Endothelial cell of umbilical vein (primary cell): ENCODE measurements around the gene ENG. TPM values are rescaled to one million over a fixed set of nuclear protein-coding genes. Genes with fewer than 3 reads are reported as not detected.

ENCODE experiments used
- BruUV-seq: library from RNA; stranded (reverse); fragments of 400-500 nt; replicated peaks from 2 replicates; lab custom pipeline; 2021; lab: Mats Ljungman, UMichigan
- CTCF ChIA-PET: fragments of 300-600, 350-600 bp; sonication (Branson Sonifier 250); formaldehyde crosslinking; loops from one replicate; lab custom pipeline; 2021; ENCODE audit warnings: antibody characterized with exemption, inconsistent platforms; lab: Charles Lee
- POLR2A ChIA-PET: fragments of 300-600, 350-600 bp; sonication (Branson Sonifier 250); formaldehyde crosslinking; loops from one replicate; lab custom pipeline; 2021; ENCODE audit warnings: antibody characterized with exemption, inconsistent platforms; lab: Charles Lee
- DNase-seq: peaks from one replicate; pipeline ENCODE4 v3.0.0-alpha.2; 2011; ENCODE audit warnings: low read depth, low spot score
- FAIRE-seq: peaks from 2 replicates; lab custom pipeline; 2011; peaks lifted over from hg19 to GRCh38; lab: Jason Lieb, UNC
- H2AFZ ChIP-seq: 2 replicates; pipeline ENCODE4 v1.6.0; 2012; ENCODE audit warnings: low read depth, low read length, control low read depth, inconsistent platforms
- H3K27ac ChIP-seq: 2 replicates; pipeline ENCODE4 v1.5.1; 2011; ENCODE audit warnings: low read depth, mild to moderate bottlenecking, control low read depth, low read length, moderate library complexity; ENCODE audit not compliant: insufficient read depth
- H3K27me3 ChIP-seq, 2 experiments: 2 replicates each; pipeline versions ENCODE4 v1.6.0 to v1.6.1; 2011; ENCODE audit warnings: low read length in 2 of 2, mixed read lengths in 1 of 2; ENCODE audit not compliant: control insufficient read depth in 2 of 2, insufficient read depth in 2 of 2
- H3K36me3 ChIP-seq, 2 experiments: 2 replicates in 1 of 2; 3 replicates in 1 of 2; pipeline ENCODE4 v1.5.1; 2011; ENCODE audit warnings: low read length in 2 of 2, mild to moderate bottlenecking in 1 of 2, moderate library complexity in 1 of 2; ENCODE audit not compliant: control insufficient read depth in 2 of 2, insufficient read depth in 2 of 2; ENCODE audit errors: extremely low read depth in 1 of 2
- H3K4me1 ChIP-seq: 3 replicates; pipeline ENCODE4 v1.5.1; 2011; ENCODE audit warnings: mild to moderate bottlenecking, low read length; ENCODE audit not compliant: control insufficient read depth, insufficient read depth; ENCODE audit errors: extremely low read depth
- H3K4me2 ChIP-seq: 2 replicates; pipeline ENCODE4 v1.6.1; 2011; ENCODE audit warnings: low read length, control low read depth, mixed read lengths; ENCODE audit not compliant: insufficient read depth
- H3K4me3 ChIP-seq, 3 experiments: fragments of 200-600 bp in 1 of 3; sonication (generic), shearing (Covaris generic) in 1 of 3; replicated peaks in 1 of 3; 2 replicates each; pipeline ENCODE4 v1.5.1; 2011 to 2016; ENCODE audit warnings: control low read depth in 3 of 3, low read length in 3 of 3, mild to moderate bottlenecking in 2 of 3, inconsistent platforms in 1 of 3, low read depth in 1 of 3, moderate library complexity in 1 of 3; ENCODE audit not compliant: insufficient read depth in 1 of 3
- H3K79me2 ChIP-seq: 2 replicates; pipeline ENCODE4 v1.6.0; 2012; ENCODE audit warnings: low read length, inconsistent platforms; ENCODE audit not compliant: control insufficient read depth, insufficient read depth
- H3K9ac ChIP-seq: replicated peaks from 2 replicates; pipeline ENCODE3; 2011; ENCODE audit warnings: low read length, control low read depth; ENCODE audit not compliant: insufficient read depth; ENCODE audit errors: extremely low read depth
- H3K9me1 ChIP-seq: replicated peaks from 3 replicates; pipeline ENCODE4 v1.6.0; 2011; ENCODE audit warnings: mild to moderate bottlenecking, low read length; ENCODE audit not compliant: control insufficient read depth, insufficient read depth; ENCODE audit errors: extremely low read depth
- H3K9me3 ChIP-seq: replicated peaks from 2 replicates; pipeline ENCODE4 v1.5.1; 2012; ENCODE audit warnings: low read length, inconsistent platforms; ENCODE audit not compliant: control insufficient read depth, insufficient read depth
- H4K20me1 ChIP-seq: replicated peaks from 2 replicates; pipeline ENCODE3; 2011; ENCODE audit warnings: mild to moderate bottlenecking, low read length; ENCODE audit not compliant: control insufficient read depth, insufficient read depth; ENCODE audit errors: extremely low read depth
- CTCF ChIP-seq, 2 donors: IDR thresholded peaks; 1 replicate in 1 of 2; 2 replicates in 1 of 2; pipeline ENCODE4 v1.5.1; 2011; ENCODE audit warnings: low read length in 2 of 2, mild to moderate bottlenecking in 2 of 2, moderate library complexity in 2 of 2, control low read depth in 1 of 2, inconsistent platforms in 1 of 2, low read depth in 1 of 2; ENCODE audit not compliant: insufficient read depth in 1 of 2; ENCODE audit errors: extremely low read depth in 1 of 2
- EZH2 ChIP-seq: IDR thresholded peaks from 2 replicates; pipeline ENCODE4 v1.6.1; 2012; ENCODE audit warnings: borderline replicate concordance, low read depth, mild to moderate bottlenecking, moderate library complexity, low read length, inconsistent platforms; ENCODE audit not compliant: severe bottlenecking
- FOS ChIP-seq: IDR thresholded peaks from 2 replicates; pipeline ENCODE4 v1.6.1; 2011; ENCODE audit warnings: mild to moderate bottlenecking, low read length, moderate library complexity, borderline replicate concordance; ENCODE audit not compliant: insufficient read depth
- GATA2 ChIP-seq: IDR thresholded peaks from 2 replicates; pipeline ENCODE4 v1.7.0; 2011; ENCODE audit warnings: low read depth, mild to moderate bottlenecking, moderate library complexity, mixed read lengths, low read length; ENCODE audit not compliant: insufficient read length, insufficient read depth
- JUN ChIP-seq: IDR thresholded peaks from 2 replicates; pipeline ENCODE4 v1.6.1; 2011; ENCODE audit warnings: borderline replicate concordance, low read depth; ENCODE audit not compliant: insufficient read length, insufficient read depth
- MAX ChIP-seq: IDR thresholded peaks from 2 replicates; pipeline ENCODE4 v1.6.1; 2011; ENCODE audit not compliant: insufficient read depth, insufficient read length
- MYC ChIP-seq: IDR thresholded peaks from one replicate; pipeline ENCODE4 v1.6.1; 2011; ENCODE audit warnings: mild to moderate bottlenecking, low read depth, low read length
- POLR2A ChIP-seq: IDR thresholded peaks from 2 replicates; pipeline ENCODE4 v1.6.1; 2012; ENCODE audit warnings: low read depth, mild to moderate bottlenecking, control low read depth, low read length
- POLR2AphosphoS5 ChIP-seq: IDR thresholded peaks from 2 replicates; pipeline ENCODE4 v1.6.1; 2012; ENCODE audit warnings: low read depth, mild to moderate bottlenecking, control low read depth, low read length, moderate library complexity; ENCODE audit not compliant: insufficient read depth
- dilution Hi-C: fragments of 300-500 bp; cut with MboI; formaldehyde crosslinking; loops from one replicate; pipeline ENCODE4 v1.15.0; 2019; ENCODE audit warnings: low sequenced_read_pairs; ENCODE audit not compliant: extremely low pct_ligation_motif_present
- intact Hi-C: fragments of 100-400 bp; cut with micrococcal nuclease; formaldehyde crosslinking; loops from one replicate; pipeline ENCODE4 v1.10.0; 2022
- polyA plus RNA-seq, 4 experiments: library from polyadenylated mRNA; depleted of rRNA in 3 of 4; stranded (reverse) in 3 of 4; unstranded in 1 of 4; fragments of >200 nt; gene quantifications; 2 replicates each; pipeline versions ENCODE4 v1.2.1 to v1.2.3, GENCODE V29; 2011 to 2012; ENCODE audit warnings: missing spikeins in 1 of 4
- total RNA-seq: library from RNA; stranded (reverse); gene quantifications from 2 replicates; pipeline ENCODE4 v1.2.3, GENCODE V29; 2021

The ENG gene
- total and polyA plus RNA-seq, 2 donors (not counting 3 experiments of a cell fraction or from before 2014, with no cell fraction given) = 338 to 728 TPM

- Histone ChIP-seq H3K79me2 (no peaks in the 10 kb centered on the region), H3K9me1 (no peaks in the 10 kb centered on the region), H2AFZ (no peak overlapping the region), H3K36me3 (peaks cover 8 to 14% of the 10 kb centered on the region in 2 experiments), H3K4me1 (peaks cover 8% of the 10 kb centered on the region), H3K9ac (no peak overlapping the region), H4K20me1 (no peaks in the 10 kb centered on the region), H3K4me2 (no peak overlapping the region), H3K4me3 (no peak overlapping the region), H3K27ac (no peak overlapping the region), H3K27me3 (no peaks in the 10 kb centered on the region), H3K9me3 (no peaks in the 10 kb centered on the region)
- intact Hi-C loops (no loop called here), dilution Hi-C loops (no loop called here)
- no TSS peak for BruUV-seq
- FAIRE-seq (peak; percentile 62), DNase-seq (no peak)
- ChIA-PET CTCF (interaction anchor here (0.9 to 1.5 kb wide), 3 partner anchors 15 to 149 kb away, joined by 3 to 5 read pairs (median 4); partner anchors contain the start of gene TOR2A), POLR2A (no interaction called here)
- no peak for TF ChIP-seq JUN
- no peak for TF ChIP-seq GATA2
- TF ChIP-seq POLR2AphosphoS5 = no peak
- no peak for TF ChIP-seq EZH2
- no peak for TF ChIP-seq MYC
- no peak for TF ChIP-seq MAX
- no peak for TF ChIP-seq FOS
- no peak for TF ChIP-seq POLR2A
These were observed 30.0 kb upstream of the ENG start for GRCh38 chr9:127884427-127884911.

- H3K4me1 ChIP-seq = peaks cover 8% of the 10 kb centered on the region
- no peaks in the 10 kb centered on the region for H3K9me1 ChIP-seq
- H4K20me1 ChIP-seq = no peaks in the 10 kb centered on the region
- H3K27me3 ChIP-seq = no peaks in the 10 kb centered on the region
- intact Hi-C loops (loop anchor here (2.0 kb wide), 1 partner anchor 35 kb away; no protein-coding TSS in a partner anchor), dilution Hi-C loops (no loop called here)
- POLR2A ChIA-PET = no interaction called here
- H2AFZ ChIP-seq = no peak overlapping the region
- H3K27ac ChIP-seq = no peak overlapping the region
- CTCF ChIA-PET = interaction anchor here (1.5 to 2.0 kb wide), 2 partner anchors 10 to 149 kb away, joined by 5 to 6 read pairs; partner anchors contain the start of gene TOR2A
- no peak overlapping the region for H3K9ac ChIP-seq
- no peaks in the 10 kb centered on the region for H3K79me2 ChIP-seq
- TF ChIP-seq CTCF (IDR thresholded peaks at IDR 0.05; ENCODE audit: extremely low read depth in 1 of 2, insufficient read depth in 1 of 2, low read depth in 1 of 2, low read length in 2 of 2) = no peak
- no peak for TF ChIP-seq JUN
- no peak overlapping the region for H3K4me3 ChIP-seq
- no peak for DNase-seq
- no peak for FAIRE-seq
- H3K36me3 ChIP-seq = peaks cover 8 to 14% of the 10 kb centered on the region in 2 experiments
- H3K9me3 ChIP-seq = no peaks in the 10 kb centered on the region
- no TSS peak for BruUV-seq
- H3K4me2 ChIP-seq = no peak overlapping the region
These were observed 29.5 kb upstream of the ENG start for GRCh38 chr9:127883959-127884358.
